GM06990 (cell line): ENCODE measurements around the gene ARHGAP12.

Experiments used
- DNase-seq: peaks from one replicate; pipeline ENCODE4 v3.0.0-alpha.2; 2011; ENCODE audit not compliant: insufficient read length; ENCODE audit errors: extremely low read depth
- H3K27me3 ChIP-seq: replicated peaks from 2 replicates; pipeline ENCODE4 v1.6.0; 2011; ENCODE audit warnings: low read length; ENCODE audit not compliant: control insufficient read depth, insufficient read depth
- H3K36me3 ChIP-seq: 2 replicates; pipeline ENCODE4 v1.5.1; 2011; ENCODE audit warnings: low read length; ENCODE audit not compliant: control insufficient read depth, insufficient read depth
- H3K4me3 ChIP-seq: replicated peaks from 2 replicates; pipeline ENCODE4 v1.5.1; 2011; ENCODE audit warnings: low read depth, mild to moderate bottlenecking, control low read depth, low read length
- CTCF ChIP-seq: IDR thresholded peaks from 2 replicates; pipeline ENCODE4 v1.5.1; 2011; ENCODE audit warnings: low read length, control low read depth, mild to moderate bottlenecking, inconsistent platforms; ENCODE audit not compliant: insufficient read depth, poor library complexity, severe bottlenecking

Gene ARHGAP12

GRCh38 chr10:31932838-31933237 is 4.2 kb upstream of the ARHGAP12 start:
- DNase-seq = no peak
- no peak overlapping the region for H3K4me3 ChIP-seq

GRCh38 chr10:31930856-31931255 is 2.2 kb upstream of the ARHGAP12 start:
- no peak for DNase-seq
- no peaks in the 10 kb centered on the region for H3K27me3 ChIP-seq
- H3K4me3 ChIP-seq = no peak overlapping the region; the same call in 1 of the 2 replicates
- TF ChIP-seq CTCF = no peak
- H3K36me3 ChIP-seq = no peaks in the 10 kb centered on the region

More at GRCh38 chr10:31932838-31933237, 4.2 kb upstream of the ARHGAP12 start:
- H3K36me3 ChIP-seq = no peaks in the 10 kb centered on the region
- no peaks in the 10 kb centered on the region for H3K27me3 ChIP-seq
- TF ChIP-seq CTCF = no peak

- no peaks in the 10 kb centered on the region for H3K27me3 ChIP-seq
- no peaks in the 10 kb centered on the region for H3K36me3 ChIP-seq
- peak overlapping the region; percentile 89 for H3K4me3 ChIP-seq
- DNase-seq = peak; percentile 24
- no peak for TF ChIP-seq CTCF
Measured at GRCh38 chr10:31930023-31930751, 1.6 kb upstream of the ARHGAP12 start.

- peak overlapping the region; percentile 89 for H3K4me3 ChIP-seq
- H3K27me3 ChIP-seq = no peaks in the 10 kb centered on the region
- TF ChIP-seq CTCF = no peak
- peak; percentile 64 for DNase-seq
- no peaks in the 10 kb centered on the region for H3K36me3 ChIP-seq
Measured at GRCh38 chr10:31929261-31930022, 811 bp upstream of the ARHGAP12 start.

- DNase-seq = peak; percentile 70
- no peaks in the 10 kb centered on the region for H3K27me3 ChIP-seq
- no peaks in the 10 kb centered on the region for H3K36me3 ChIP-seq
- H3K4me3 ChIP-seq = peak overlapping the region; percentile 89
- TF ChIP-seq CTCF = peak; percentile 17
Measured at GRCh38 chr10:31927884-31928548, 615 bp downstream of the ARHGAP12 start.
